GM18511 (cell line): ENCODE measurements around the gene ZNF276.
A peak's percentile ranks its signal among the peaks of the same experiment; 100 is the strongest.
"Not testable (repeated sequence)": the region's sequence is repeated elsewhere in the genome, so short reads cannot be mapped to it uniquely, and the experiment has no call there.

Experiments
- ATAC-seq: cut with Tn5 transposase; IDR thresholded peaks from one replicate; pipeline ENCODE4 v1.9.1; 2021; ENCODE audit warnings: mild to moderate bottlenecking, moderate library complexity; ENCODE audit not compliant: unreplicated experiment

ZNF276 gene

GRCh38 chr16:89720813-89721545 lies at the start of gene ZNF276, which contains the start of gene VPS9D1:
TSS of gene ZNF276 (plus strand) at chr16:89721537. CDS start at chr16:89721641, 104 bp downstream.
TSS of gene VPS9D1 (minus strand) at chr16:89720898. CDS start at chr16:89720861, 37 bp downstream.
- ATAC-seq: peak; percentile 60

GRCh38 chr16:89671565-89671964 lies 49.8 kb upstream of the ZNF276 start:
- not testable (repeated sequence) for ATAC-seq

- ATAC-seq: no peak
These were observed 49.0 kb upstream of the ZNF276 start for GRCh38 chr16:89672177-89672941.

GRCh38 chr16:89678258-89678657 lies 43.1 kb upstream of the ZNF276 start:
- no peak for ATAC-seq

DNA sequence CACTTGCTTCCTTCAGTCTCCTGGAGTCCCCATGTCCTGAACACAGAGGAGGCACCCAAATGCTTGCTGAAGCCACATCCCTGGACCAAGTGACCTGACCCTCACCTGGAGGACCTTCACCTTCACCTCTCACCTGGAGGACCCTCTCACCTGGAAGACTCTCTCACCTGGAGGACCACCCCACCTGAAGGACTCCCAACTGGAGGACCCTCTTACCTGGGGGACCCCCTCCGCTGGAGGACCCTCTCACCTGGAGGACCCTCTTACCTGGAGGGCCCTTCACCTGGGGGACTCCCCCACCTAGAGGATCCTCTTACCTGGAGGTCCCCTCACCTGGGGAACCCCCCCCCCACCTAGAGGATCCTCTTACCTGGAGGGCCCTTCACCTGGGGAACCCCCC lies 35.4 kb upstream of the ZNF276 start:
- no peak for ATAC-seq

- ATAC-seq: peak; percentile 85
These were observed 34.7 kb upstream of the ZNF276 start, which contains the start of gene CDK10 for GRCh38 chr16:89686520-89687091. TSS of gene CDK10 (plus strand) at chr16:89686689. CDS start at chr16:89686711, 22 bp downstream.

DNA sequence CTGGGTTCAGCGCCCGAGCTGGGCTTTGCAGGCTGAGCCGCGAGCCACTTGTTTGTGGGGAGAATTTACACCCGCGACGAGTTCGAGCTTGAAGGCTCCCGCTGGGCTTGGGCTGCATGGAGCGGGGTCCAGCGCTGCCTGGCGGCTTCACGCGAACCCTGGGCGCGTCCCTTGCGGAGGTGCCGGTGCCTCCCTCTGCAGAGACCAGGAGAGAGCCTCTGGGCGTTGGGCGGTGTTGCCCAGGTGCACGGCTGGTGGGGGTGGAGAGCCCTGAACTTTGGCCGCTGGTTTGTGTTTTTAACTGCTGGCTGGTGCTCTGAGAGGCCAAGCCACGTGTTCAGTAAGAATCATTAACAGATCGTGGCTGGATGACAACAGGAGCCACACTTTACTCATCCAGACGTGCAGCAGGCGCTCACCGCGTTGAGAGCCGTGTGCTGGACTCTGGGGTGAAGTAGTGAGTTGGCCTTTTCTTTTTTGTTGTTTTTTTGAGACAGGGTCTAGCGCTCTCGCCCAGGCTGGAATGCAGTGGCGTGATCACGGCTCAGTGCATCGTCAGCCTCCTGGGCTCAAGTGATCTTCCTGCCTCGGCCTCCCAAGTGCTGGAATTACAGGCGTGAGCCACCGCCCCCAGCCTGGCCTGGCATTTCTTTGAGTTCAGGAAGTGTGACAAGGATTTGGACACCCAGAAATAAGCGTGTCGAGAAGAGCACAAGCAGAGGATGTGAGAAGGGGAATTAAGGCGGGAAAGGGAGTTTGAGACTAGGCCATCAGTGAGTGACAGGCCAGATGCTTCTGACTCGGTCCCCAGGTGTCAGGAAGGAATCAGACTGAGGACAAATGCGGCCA lies 34.0 kb upstream of the ZNF276 start:
- peak; percentile 64 for ATAC-seq

DNA sequence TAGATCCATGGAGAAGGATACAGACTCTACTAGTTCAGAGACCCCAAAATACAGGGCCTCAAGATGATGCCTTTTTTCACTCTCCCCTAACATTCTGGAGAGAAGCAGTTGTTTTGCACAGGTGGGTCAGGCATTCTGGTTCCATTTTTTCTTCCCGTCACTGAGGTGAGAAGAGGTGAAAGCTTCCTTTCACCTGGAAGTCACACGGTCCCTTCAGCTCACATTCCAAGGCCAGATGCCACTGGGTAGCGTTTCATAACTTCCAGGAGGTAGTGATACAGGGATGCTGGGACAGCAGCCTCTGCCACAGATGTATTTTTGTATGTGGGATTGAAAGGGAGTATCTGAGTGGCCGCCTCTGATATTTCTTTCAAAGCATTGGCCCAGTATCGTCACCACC lies 32.9 kb upstream of the ZNF276 start:
- no peak for ATAC-seq

GRCh38 chr16:89689142-89689541 lies 32.2 kb upstream of the ZNF276 start:
- no peak for ATAC-seq

GRCh38 chr16:89689621-89690020 lies 31.7 kb upstream of the ZNF276 start:
- ATAC-seq: not testable (repeated sequence)

- no peak for ATAC-seq
These were observed 30.9 kb upstream of the ZNF276 start for GRCh38 chr16:89690392-89690901.

DNA sequence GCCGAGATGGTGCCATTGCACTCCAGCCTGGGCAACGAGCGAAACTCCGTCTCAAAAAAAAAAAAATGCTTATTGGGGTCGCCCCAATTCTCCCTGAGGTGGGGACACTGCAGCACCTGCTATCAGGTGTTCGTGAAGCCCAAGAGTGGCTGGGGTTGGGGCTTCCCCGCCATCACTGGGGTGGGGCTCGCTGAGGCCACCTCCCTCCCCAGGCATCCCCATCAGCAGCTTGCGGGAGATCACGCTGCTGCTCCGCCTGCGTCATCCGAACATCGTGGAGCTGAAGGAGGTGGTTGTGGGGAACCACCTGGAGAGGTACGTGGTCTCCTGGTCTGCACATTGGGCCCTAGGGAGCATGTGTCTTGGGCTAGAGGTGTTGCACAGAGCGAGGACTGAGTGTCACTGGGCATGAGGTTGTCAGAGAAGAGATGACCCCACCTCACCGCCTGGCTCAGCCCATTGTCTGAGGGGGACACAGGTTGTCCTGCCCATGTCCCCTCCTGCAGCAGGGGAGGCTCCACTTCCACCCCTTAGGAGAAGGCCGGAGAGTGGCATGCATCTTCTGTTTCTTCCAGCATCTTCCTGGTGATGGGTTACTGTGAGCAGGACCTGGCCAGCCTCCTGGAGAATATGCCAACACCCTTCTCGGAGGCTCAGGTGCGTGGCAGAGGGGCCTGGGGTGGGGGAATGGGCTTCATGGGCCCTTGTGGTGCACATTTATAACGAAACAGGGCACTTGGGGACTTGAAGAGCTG lies 29.9 kb upstream of the ZNF276 start:
- no peak for ATAC-seq

DNA sequence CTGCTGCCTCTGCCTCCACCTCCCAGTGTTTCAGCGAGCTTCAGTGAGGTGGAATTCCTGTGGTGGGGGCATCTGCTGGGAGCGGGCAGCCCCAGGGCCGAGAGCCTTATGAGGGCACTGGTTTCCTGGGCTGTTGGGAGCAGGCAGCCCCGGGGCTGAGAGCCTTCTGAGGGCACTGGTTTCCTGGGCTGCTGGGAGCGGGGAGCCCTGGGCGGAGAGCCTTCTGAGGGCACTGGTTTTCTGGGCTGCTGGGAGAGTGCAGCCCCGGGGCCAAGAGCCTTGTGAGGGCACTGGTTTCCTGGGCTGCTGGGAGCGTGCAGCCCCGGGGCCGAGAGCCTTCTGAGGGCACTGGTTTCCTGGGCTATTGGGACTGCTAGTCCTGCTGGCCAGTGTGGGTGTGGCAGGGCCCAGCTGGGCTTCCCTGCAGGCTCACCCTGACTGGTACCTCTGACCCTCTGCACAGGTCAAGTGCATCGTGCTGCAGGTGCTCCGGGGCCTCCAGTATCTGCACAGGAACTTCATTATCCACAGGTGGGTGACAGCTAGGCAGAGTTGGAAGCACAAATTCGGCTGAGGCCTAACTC lies 29.3 kb upstream of the ZNF276 start:
- ATAC-seq: no peak

DNA sequence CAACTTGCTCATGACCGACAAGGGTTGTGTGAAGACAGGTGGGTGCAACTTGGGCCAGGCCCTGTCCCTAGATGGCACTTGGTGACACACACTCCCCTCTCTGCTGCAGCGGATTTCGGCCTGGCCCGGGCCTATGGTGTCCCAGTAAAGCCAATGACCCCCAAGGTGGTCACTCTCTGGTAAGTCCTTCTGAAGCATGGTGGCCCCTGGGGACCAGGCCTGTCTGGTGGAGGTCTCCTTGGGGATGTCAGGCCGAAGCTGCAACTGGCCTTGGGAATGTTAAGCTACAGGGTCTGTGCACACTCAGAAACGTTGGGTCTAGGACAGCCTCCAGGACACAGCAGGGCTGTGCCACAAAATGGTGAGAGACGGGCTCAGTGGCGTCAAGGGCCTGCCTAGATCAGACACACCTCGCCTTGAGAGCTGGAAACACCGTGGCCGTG lies 28.0 kb upstream of the ZNF276 start:
- ATAC-seq: no peak

DNA sequence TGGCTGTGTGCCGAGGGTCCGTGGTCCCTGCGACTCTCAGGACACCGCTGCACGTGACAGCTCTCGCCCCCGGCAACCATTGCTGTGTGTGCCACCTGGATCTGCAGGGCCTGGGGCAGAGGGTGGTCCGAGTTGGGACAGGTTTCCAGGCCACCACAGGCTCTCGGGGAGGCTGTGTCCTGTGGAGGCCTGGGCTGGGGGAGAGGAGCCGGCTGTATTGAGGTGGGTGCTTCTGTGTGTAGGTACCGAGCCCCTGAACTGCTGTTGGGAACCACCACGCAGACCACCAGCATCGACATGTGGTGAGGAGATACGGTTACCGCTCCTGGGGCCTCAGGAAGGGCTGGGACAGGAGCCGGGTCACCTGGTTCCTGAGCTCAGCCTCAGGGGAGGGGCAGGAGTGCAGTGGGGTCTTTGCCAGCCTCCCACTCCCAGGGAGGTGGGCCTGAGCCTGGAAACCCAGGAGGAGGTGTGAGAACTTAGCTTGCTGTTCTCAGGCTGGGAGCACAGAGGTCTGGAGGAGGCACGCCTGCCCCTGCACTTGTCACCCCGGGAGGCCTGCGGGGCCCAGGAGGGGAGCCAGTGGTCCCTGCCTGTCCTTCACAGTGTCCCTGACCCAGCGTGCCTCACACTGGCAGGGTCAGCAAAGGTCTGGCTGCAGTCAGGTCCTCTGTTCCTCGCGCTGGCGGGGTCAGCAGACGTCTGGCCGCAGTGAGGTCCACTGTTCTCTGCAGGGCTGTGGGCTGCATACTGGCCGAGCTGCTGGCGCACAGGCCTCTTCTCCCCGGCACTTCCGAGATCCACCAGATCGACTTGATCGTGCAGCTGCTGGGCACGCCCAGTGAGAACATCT lies 27.2 kb upstream of the ZNF276 start:
- ATAC-seq: no peak

GRCh38 chr16:89694784-89695085 lies 26.6 kb upstream of the ZNF276 start:
- ATAC-seq: not testable (repeated sequence)

DNA sequence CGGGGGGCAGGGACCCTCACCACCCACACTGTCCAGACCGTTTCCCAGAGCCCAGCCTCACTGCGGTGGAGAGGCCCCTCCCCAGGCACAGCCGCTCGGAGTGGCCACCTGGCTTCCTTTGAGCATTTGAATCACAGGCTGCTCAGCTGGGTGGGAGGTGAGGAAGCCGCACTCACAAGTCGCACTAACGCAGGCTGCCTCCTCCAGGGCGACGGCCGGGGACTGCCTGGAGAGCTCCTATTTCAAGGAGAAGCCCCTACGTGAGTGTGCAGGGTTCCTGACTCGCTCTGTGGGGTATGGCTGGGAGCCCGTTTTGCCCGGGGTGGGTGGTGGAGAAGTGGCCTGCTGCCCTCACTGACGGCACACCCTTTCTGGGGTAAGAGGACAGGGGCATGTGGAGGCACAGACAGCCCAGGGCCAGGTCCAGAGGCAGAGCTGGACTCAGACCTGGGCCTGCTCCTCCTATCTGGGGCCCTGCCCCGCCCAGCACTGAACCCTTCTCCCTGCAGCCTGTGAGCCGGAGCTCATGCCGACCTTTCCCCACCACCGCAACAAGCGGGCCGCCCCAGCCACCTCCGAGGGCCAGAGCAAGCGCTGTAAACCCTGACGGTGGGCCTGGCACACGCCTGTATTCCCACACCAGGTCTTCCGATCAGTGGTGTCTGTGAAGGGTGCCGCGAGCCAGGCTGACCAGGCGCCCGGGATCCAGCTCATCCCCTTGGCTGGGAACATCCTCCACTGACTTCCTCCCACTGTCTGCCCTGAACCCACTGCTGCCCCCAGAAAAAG lies 26.1 kb upstream of the ZNF276 start:
- ATAC-seq: no peak
